Hematopoietic multipotent progenitor cell treated with erythropoietin and hydrocortisone succinate and interleukin-3 and kit ligand, for 6 days (in vitro differentiated cells): ENCODE measurements around the gene SAYSD1.
"Not testable (repeated sequence)": the region's sequence is repeated elsewhere in the genome, so short reads cannot be mapped to it uniquely, and the experiment has no call there.

Experiments used
- DNase-seq: peaks from one replicate; pipeline ENCODE4 v3.0.0-alpha.2; 2015

The SAYSD1 gene

DNA sequence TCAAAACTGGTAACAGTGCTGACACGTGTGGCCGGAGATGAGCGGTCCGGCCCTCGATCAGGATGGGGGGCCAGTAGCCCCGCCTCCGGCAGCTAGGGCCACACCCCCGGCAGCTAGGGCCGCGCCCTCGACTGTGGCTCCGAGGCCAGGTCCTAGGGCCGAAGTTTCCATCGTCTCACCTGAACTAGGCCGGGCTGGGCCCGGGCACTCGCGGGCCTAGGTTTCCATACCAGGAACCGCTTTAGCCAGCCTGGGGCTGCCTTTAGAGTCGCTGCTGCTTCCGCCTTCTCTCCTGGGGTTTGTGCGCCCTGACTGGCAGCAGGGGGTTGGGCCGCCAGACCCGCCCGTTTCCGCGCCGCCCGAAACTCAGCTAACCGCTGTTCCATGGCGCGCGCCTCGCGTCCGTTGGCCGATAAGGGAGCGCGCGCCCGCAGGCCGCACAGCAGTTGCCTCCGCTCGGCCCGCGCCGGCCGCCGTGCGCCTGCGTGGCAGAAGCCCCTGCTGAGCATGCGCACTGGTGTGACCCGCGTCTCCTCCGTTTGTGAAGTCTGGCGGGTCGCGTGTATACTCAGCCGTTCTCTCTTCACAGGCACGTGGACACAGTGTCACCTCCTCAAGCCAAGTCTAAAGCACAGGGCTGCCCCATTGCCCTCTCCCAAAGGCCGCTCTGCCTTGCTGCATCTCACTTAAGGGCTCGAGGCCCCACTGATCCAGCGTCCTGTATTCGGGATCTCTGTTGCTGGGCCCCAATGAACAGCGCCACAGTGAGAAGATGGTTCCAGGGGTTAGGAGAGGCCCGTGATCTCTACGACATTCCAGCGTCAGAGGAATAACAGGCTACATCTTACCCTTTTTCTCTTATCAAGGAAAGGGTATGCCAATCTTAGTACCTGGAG, at the start of gene SAYSD1:
TSS of gene SAYSD1 (minus strand) at position 483 of the 896 bp plus-strand sequence. CDS start at position 386, 97 bp downstream.
- DNase-seq: peak; percentile 98

DNA sequence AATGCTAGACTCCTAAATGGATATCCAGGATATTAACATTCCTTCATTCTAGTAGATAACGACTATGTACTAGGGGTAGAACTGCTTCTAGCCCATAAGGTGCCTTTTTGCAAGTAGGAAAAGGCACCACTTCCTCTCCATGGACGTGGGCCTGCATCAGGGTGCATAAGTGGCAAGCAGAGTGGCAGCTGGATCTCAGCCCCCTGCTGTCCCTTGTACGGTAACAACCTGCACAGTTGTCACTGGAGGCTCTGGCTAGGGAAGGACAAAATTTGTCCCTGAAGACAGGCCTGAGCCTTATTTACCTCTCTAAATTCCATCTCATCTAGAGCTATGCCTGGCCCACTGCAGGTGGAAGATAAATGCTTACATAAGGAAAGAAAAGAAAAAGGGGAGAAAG, 42.5 kb upstream of the SAYSD1 start:
- no peak for DNase-seq

DNA sequence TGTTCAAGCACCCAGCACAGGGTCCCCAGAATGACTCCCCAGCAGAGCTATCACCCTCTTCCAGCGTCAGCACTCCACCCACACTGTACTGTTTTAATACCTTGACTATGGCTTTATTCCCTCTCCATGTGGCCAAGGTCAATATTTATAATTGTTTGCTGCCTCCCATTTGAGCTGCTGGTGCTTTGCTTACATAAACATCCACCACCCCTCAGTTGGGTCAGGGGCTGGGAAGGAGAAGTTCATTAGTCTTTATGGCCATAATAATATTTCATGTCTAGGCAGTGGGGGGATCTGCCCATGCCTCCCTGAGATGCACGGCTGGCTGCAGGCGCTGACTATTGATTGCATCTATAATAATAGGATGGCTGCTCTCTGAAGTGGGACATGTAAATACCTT, 41.8 kb upstream of the SAYSD1 start:
- no peak for DNase-seq

GRCh38 chr6:39154705-39155104, 39.7 kb upstream of the SAYSD1 start:
- DNase-seq: no peak

- DNase-seq: no peak
Observed at GRCh38 chr6:39153766-39154397, 38.9 kb upstream of the SAYSD1 start.

DNA sequence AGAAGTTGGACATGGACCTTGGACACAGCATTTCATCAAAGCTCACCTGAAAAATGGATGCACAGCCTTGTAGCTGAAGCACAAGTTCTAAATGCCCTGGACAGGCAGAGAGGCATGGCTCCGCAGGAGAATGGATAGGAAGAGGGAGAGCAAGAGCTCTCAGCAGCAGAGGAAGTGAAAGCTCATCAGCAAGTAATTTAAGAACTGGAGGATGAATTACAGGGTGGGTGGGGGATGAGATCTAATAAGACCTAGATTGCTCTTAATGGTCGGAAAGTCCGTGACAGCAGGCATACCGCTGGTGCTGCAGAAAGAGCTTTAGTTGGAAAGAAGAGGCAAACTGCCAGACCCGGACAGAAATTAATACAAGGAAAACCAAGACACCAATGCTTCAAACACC, 37.3 kb upstream of the SAYSD1 start:
- no peak for DNase-seq

DNA sequence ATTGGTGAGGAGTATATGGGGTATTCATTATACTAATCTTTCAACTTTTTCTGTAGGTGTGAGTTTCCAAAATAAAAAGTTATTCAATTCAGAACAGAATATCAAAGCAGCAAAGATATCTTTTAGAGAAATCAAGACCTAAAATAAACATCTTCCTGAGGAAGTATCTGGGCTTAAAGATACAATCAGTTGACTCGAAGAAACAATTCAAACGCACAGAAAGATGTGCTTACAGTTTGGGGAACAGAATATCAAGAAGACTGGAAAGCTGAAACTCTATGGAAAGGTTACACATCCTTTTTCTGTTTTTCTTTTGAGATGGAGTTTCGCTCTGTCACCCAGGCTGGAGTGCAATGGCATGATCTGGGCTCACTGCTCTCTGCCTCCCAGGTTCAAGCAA, 36.2 kb upstream of the SAYSD1 start:
- no peak for DNase-seq

- no peak for DNase-seq
Observed at GRCh38 chr6:39144481-39145173, 29.6 kb upstream of the SAYSD1 start.

GRCh38 chr6:39143238-39143930, 28.4 kb upstream of the SAYSD1 start:
- DNase-seq: no peak

DNA sequence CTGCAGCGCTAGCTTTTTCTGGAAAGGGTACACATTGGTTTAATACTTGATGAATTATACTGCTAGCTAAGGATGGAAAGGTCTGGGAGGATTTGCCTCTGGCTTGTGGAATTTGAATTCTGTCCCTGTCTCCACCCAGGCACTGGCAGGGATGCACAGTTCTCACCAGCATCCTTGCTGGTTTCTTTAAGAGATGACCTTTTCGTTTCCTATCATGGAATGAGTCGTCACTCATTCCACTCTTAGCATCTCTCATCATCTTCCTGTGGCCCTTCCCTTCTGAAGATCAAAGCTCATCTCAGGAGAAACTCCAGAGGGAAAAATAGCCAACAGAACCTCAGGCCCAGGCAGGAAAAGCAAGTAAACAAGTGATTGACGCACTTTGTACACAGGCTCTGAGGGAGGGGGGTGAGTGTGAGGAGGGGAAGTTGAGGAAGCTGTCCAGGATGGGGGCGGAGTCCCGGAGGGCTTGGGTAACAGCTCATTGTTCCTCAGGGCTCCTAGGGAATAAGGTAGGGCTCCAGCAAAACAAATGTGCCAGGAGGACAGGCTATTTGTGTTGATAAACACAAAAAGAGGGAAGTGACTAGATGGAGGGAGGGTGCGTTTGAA, 25.7 kb upstream of the SAYSD1 start:
- no peak for DNase-seq

DNA sequence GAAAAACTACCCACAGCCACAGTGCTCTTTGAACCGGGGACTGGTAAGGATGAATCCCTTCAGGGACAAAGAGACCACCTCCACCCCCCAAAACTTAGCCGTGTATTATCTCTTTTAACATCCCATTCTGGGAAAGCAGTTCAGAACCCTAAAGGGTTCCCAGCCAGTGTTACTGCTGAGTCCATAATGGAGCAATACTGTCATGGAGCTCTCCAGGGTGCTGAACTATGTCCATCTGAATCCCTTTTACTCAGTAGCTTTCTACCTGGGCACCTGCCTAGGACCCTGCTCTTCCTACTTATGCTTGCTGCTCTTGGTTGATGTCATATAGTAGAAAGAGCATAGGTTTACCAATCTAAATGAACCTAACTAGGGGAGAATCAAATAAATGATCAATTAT, 22.3 kb upstream of the SAYSD1 start:
- peak; percentile 87 for DNase-seq

DNA sequence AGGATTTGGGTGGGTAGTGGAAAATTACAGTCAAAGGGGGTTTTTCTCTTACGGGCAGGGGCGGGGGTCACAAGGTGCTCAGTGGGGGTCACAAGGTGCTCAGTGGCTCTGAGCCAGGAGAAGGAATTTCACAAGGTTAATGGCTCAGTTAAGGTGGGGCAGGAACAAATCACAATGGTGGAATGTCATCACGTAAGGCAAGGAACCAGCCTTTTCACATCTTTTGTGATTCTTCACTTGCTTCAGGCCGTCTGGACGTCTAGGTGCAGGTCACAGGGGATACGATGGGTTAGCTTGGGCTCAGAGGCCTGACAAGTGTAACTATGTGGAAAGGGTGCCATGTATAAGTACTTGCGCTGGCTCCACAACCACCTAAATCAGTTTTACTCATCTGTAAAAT, 21.2 kb upstream of the SAYSD1 start:
- DNase-seq: not testable (repeated sequence)

- not testable (repeated sequence) for DNase-seq
Observed at GRCh38 chr6:39134761-39135160, 19.8 kb upstream of the SAYSD1 start.

GRCh38 chr6:39130691-39131090, 15.7 kb upstream of the SAYSD1 start:
- DNase-seq: no peak

GRCh38 chr6:39128832-39129231, 13.8 kb upstream of the SAYSD1 start:
- DNase-seq: no peak

DNA sequence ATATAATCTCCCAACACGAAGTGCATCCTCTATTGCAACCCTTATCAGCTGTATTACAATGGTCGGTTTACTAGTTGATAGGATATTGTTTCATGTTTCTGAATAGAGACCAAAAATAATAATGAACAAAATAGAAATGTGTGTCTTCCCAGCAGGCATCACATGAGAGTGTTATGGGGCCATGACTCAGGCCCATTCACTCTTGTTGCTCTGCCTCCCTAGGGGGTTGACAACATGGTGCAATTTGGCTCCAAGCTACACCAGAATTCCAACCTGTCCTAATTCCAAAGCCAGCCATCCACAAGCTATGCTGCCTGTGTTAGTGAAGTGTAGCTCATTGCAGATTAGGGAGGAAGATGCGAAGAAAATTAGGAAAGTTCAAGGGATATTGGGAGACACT, 13.1 kb upstream of the SAYSD1 start:
- DNase-seq: no peak

- no peak for DNase-seq
Observed at GRCh38 chr6:39124114-39124513, 9.1 kb upstream of the SAYSD1 start.

GRCh38 chr6:39118921-39119320, 3.9 kb upstream of the SAYSD1 start:
- no peak for DNase-seq

- DNase-seq: no peak
Observed at GRCh38 chr6:39114388-39114703, 640 bp downstream of the SAYSD1 start.

DNA sequence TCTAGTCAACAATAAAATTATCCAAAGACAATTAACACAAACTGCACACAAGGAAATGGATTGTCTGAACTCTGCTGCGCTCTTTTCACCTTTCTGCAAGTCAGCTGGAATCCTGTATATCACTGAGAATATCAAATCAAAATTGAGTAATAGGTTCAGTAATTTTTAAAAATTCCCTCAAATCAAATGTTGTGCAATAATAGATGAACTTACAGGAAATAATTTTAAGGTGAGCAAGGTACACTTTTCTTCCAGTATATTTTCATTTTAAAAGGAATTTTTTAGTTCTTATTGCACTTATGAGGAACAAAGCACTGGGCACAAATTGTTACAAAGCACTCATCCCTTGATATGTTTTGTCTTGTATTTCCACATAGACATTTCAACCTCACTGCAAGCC, 1.2 kb downstream of the SAYSD1 start:
- no peak for DNase-seq

- DNase-seq: no peak
Observed at GRCh38 chr6:39111280-39111679, 3.7 kb downstream of the SAYSD1 start.

- no peak for DNase-seq
Observed at GRCh38 chr6:39108041-39108839, 6.7 kb downstream of the SAYSD1 start.
